Mucosa of descending colon (tissue), 3 donors: Measurements from ENCODE around the gene TAP2. TPM values are rescaled to one million over a fixed set of nuclear protein-coding genes. Genes with fewer than 3 reads are reported as not detected.
A peak's percentile ranks its signal among the peaks of the same experiment; 100 is the strongest.

Experiments
- ATAC-seq: fragments of 200-7000 bp; cut with Tn5 transposase; one replicate; pipeline ENCODE4 v1.9.1; 2020; ENCODE audit warnings: mild to moderate bottlenecking, moderate library complexity
- DNase-seq, 3 donors: peaks; one replicate each; pipeline ENCODE4 v3.0.0-alpha.2; 2020
- H3K36me3 ChIP-seq: fragments of 200-600 bp; one replicate; pipeline ENCODE4 v1.8.0; 2021; ENCODE audit warnings: low read depth, mild to moderate bottlenecking
- H3K4me1 ChIP-seq: fragments of 200-600 bp; one replicate; pipeline ENCODE4 v1.8.0; 2021; ENCODE audit warnings: low read depth, mild to moderate bottlenecking
- H3K4me3 ChIP-seq: fragments of 200-600 bp; one replicate; pipeline ENCODE4 v1.8.0; 2021; ENCODE audit warnings: mild to moderate bottlenecking
- H3K9me3 ChIP-seq: fragments of 200-600 bp; one replicate; pipeline ENCODE4 v1.8.0; 2021; ENCODE audit warnings: mild to moderate bottlenecking
- CTCF ChIP-seq: fragments of 200-600 bp; IDR thresholded peaks from one replicate; pipeline ENCODE4 v1.8.0; 2022; ENCODE audit warnings: antibody characterized with exemption, mild to moderate bottlenecking
- intact Hi-C, 2 donors: fragments of 100-400 bp; cut with DNase I in 1 of 2; cut with micrococcal nuclease in 1 of 2; formaldehyde crosslinking; loops; one replicate each; pipeline versions ENCODE4 v1.11.0 to v1.11.1; 2022; cut with DNase I, micrococcal nuclease
- total RNA-seq, 3 donors: library from RNA; stranded (reverse); fragmentation: NEBNext Ultra II Directional in 2 of 3; extraction: Animal tissue kit (Norgen Biotek cat#: 25700) in 2 of 3; gene quantifications; one replicate each; pipeline versions ENCODE4 v1.2.1 to v1.2.4, GENCODE V29; 2021 to 2023
- donor health status: DM: no; HTN: no; CAD: no; lungs with moderate emphysema.
- donor health status: DM: no; HTN: no; CAD: no.
- donor health status: DM: no; HTN: yes; CAD: no.

The TAP2 gene
- total RNA-seq, 3 donors from 2014 or later, result 47.4 to 179 (median 52.7) TPM

GRCh38 chr6:32852844-32853540, 14.5 kb upstream of the TAP2 start:
- Histone ChIP-seq H3K36me3 (peaks cover 7% of the 10 kb centered on the region), H3K9me3 (no peaks in the 10 kb centered on the region), H3K4me1 (peaks cover 24% of the 10 kb centered on the region), H3K4me3 (peak overlapping the region; percentile 97)
- ATAC-seq (peak; percentile 48), DNase-seq (peak; percentile 63 to 81 (median 69))
- no peak for TF ChIP-seq CTCF
- intact Hi-C loops, result no loop called here

GRCh38 chr6:32852018-32852843, 13.7 kb upstream of the TAP2 start:
- ATAC-seq, result peak; percentile 5
- peak overlapping the region; percentile 97 for H3K4me3 ChIP-seq
- no peaks in the 10 kb centered on the region for H3K9me3 ChIP-seq
- peak; percentile 67 to 73 (median 71) for DNase-seq
- intact Hi-C loops, result no loop called here
- peaks cover 9% of the 10 kb centered on the region for H3K36me3 ChIP-seq
- H3K4me1 ChIP-seq, result peaks cover 24% of the 10 kb centered on the region
- no peak for TF ChIP-seq CTCF

- DNase-seq (no peak), ATAC-seq (no peak)
- H3K36me3 ChIP-seq, result peaks cover 9% of the 10 kb centered on the region
- H3K4me3 ChIP-seq, result no peak overlapping the region
- TF ChIP-seq CTCF, result no peak
- no peaks in the 10 kb centered on the region for H3K9me3 ChIP-seq
- intact Hi-C loops, result no loop called here
- peaks cover 24% of the 10 kb centered on the region for H3K4me1 ChIP-seq
Observed at GRCh38 chr6:32851025-32851424, 12.5 kb upstream of the TAP2 start.

- intact Hi-C loops, result no loop called here
- TF ChIP-seq CTCF, result no peak
- peaks cover 24% of the 10 kb centered on the region for H3K4me1 ChIP-seq
- H3K9me3 ChIP-seq, result no peaks in the 10 kb centered on the region
- ATAC-seq (no peak), DNase-seq (no peak)
- H3K4me3 ChIP-seq, result no peak overlapping the region
- H3K36me3 ChIP-seq, result peaks cover 9% of the 10 kb centered on the region
Observed at GRCh38 chr6:32849126-32849525, 10.6 kb upstream of the TAP2 start.

- Histone ChIP-seq H3K36me3 (peaks cover 9% of the 10 kb centered on the region), H3K4me1 (peaks cover 29% of the 10 kb centered on the region), H3K9me3 (no peaks in the 10 kb centered on the region), H3K4me3 (no peak overlapping the region)
- intact Hi-C loops, result no loop called here
- TF ChIP-seq CTCF, result no peak
- ATAC-seq, result no peak
- DNase-seq, result no peak
Observed at GRCh38 chr6:32847795-32848194, 9.3 kb upstream of the TAP2 start.
